OCI-LY3 (cell line): ENCODE measurements around the gene DLGAP3.

Experiments used
- H2AFZ ChIP-seq: fragments of 200-600, 300-600 bp; shearing (Covaris generic); 2 replicates; pipeline ENCODE4 v1.6.0; 2014; ENCODE audit warnings: antibody characterized with exemption, low read depth, low read length
- H3K27ac ChIP-seq: fragments of 200-600, 300-600 bp; sonication (generic); 2 replicates; pipeline ENCODE4 v1.5.1; 2014; ENCODE audit warnings: mild to moderate bottlenecking, low read length, moderate library complexity, mixed read lengths
- H3K27me3 ChIP-seq: fragments of 200-600, 300-600 bp; sonication (generic); 2 replicates; pipeline ENCODE4 v1.6.1; 2014; ENCODE audit warnings: low read depth, low read length, mixed read lengths
- H3K36me3 ChIP-seq: fragments of 200-600, 300-600 bp; sonication (generic); replicated peaks from 2 replicates; pipeline ENCODE3; 2014; ENCODE audit warnings: low read depth, low read length, mixed read lengths
- H3K4me1 ChIP-seq: fragments of 300-600, 200-600 bp; sonication (generic); 2 replicates; pipeline ENCODE4 v1.6.1; 2014; ENCODE audit warnings: low read length, mixed read lengths
- H3K4me2 ChIP-seq: fragments of 200-600, 300-600 bp; sonication (generic); 2 replicates; pipeline ENCODE4 v1.6.1; 2014; ENCODE audit warnings: low read length, mixed read lengths
- H3K4me3 ChIP-seq: fragments of 300-600, 200-600 bp; sonication (generic); 2 replicates; pipeline ENCODE4 v1.5.1; 2014; ENCODE audit warnings: antibody characterized with exemption, mild to moderate bottlenecking, low read length, moderate library complexity
- H3K79me2 ChIP-seq: fragments of 300-600, 200-600 bp; shearing (Covaris generic); 2 replicates; pipeline ENCODE4 v1.6.1; 2014; ENCODE audit warnings: mild to moderate bottlenecking, low read length, mixed read lengths
- H3K9ac ChIP-seq: fragments of 300-600, 200-600 bp; shearing (Covaris generic); 2 replicates; pipeline ENCODE4 v1.6.0; 2014; ENCODE audit warnings: mild to moderate bottlenecking, low read length, moderate library complexity
- H3K9me3 ChIP-seq: fragments of 200-600, 300-600 bp; shearing (Covaris generic); 2 replicates; pipeline ENCODE4 v1.6.1; 2014; ENCODE audit warnings: low read length, mixed read lengths; ENCODE audit not compliant: insufficient read depth
- H4K20me1 ChIP-seq: fragments of 200-600, 300-600 bp; sonication (generic); 2 replicates; pipeline ENCODE4 v1.6.1; 2016; ENCODE audit warnings: low read length, mixed read lengths; ENCODE audit not compliant: insufficient read depth
- EZH2phosphoT487 ChIP-seq: fragments of 200-600 bp; shearing (Covaris generic); IDR thresholded peaks from 2 replicates; pipeline ENCODE4 v1.6.1; 2018; ENCODE audit warnings: antibody characterized with exemption, mixed run types, low read depth
- TF ChIP-seq, protein P1 (sequence below): fragments of 200-600, 300-600 bp; sonication (generic); IDR thresholded peaks from 2 replicates; pipeline ENCODE4 v1.5.1; 2014; ENCODE audit warnings: antibody characterized with exemption, low read length, low read depth

Gene DLGAP3

DNA sequence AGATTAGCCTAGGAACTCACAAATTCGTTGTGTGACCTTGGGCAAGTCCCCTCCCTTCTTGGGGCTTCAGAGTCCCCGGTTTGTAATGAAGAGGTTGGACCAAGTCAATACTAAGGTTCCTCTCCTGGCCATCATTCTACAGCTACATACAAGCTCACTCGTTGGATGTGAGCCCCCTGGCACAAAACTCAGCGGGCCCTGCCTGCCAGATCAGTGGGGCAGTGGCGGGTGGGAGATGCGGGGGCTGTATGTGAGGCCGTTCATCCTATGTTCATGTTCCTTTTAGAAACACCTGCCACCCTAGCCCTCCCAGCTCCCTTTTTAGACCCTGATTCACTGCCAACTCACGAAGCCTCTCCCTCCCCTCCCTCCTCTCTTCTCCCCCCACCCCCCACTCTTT is 2.1 kb downstream of the DLGAP3 start:
- no peak for TF ChIP-seq EZH2phosphoT487
- TF ChIP-seq, protein P1, sequence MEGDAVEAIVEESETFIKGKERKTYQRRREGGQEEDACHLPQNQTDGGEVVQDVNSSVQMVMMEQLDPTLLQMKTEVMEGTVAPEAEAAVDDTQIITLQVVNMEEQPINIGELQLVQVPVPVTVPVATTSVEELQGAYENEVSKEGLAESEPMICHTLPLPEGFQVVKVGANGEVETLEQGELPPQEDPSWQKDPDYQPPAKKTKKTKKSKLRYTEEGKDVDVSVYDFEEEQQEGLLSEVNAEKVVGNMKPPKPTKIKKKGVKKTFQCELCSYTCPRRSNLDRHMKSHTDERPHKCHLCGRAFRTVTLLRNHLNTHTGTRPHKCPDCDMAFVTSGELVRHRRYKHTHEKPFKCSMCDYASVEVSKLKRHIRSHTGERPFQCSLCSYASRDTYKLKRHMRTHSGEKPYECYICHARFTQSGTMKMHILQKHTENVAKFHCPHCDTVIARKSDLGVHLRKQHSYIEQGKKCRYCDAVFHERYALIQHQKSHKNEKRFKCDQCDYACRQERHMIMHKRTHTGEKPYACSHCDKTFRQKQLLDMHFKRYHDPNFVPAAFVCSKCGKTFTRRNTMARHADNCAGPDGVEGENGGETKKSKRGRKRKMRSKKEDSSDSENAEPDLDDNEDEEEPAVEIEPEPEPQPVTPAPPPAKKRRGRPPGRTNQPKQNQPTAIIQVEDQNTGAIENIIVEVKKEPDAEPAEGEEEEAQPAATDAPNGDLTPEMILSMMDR, result no peak
- no peak overlapping the region for H3K27ac ChIP-seq
- no peak overlapping the region for H3K4me3 ChIP-seq
- no peaks in the 10 kb centered on the region for H3K9me3 ChIP-seq
- H4K20me1 ChIP-seq, result no peaks in the 10 kb centered on the region
- H3K9ac ChIP-seq, result no peak overlapping the region
- no peaks in the 10 kb centered on the region for H3K36me3 ChIP-seq
- H3K79me2 ChIP-seq, result no peaks in the 10 kb centered on the region
- H3K4me2 ChIP-seq, result no peak overlapping the region
- no peak overlapping the region for H2AFZ ChIP-seq
- peaks cover 12% of the 10 kb centered on the region for H3K4me1 ChIP-seq
- H3K27me3 ChIP-seq, result peaks cover 6% of the 10 kb centered on the region; the same call in 1 of the 2 replicates

DNA sequence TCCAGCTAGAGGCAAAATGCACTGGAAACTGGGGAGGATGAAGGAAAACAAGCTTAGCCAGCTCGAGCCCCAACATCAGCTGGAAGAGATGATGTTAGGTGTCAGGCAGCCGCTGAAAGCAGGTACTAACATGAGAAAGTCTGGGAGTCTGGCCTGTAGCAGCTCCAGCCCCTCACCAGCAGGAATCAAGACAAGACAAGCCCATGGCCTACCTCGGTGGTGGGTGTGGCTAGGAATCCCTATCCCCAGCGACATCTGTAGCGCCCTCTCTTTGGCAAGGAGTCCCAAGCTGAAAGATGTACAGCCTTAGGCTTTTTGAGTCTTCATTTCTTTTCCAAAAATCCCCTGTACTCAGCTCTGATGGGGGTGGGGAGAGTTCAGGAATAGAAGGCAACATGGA is 2.6 kb downstream of the DLGAP3 start:
- Histone ChIP-seq H3K27ac (no peak overlapping the region), H3K4me3 (no peak overlapping the region), H3K27me3 (peaks cover 6% of the 10 kb centered on the region; the same call in 1 of the 2 replicates), H3K9ac (no peak overlapping the region), H4K20me1 (no peaks in the 10 kb centered on the region), H3K9me3 (no peaks in the 10 kb centered on the region), H3K4me1 (peaks cover 12% of the 10 kb centered on the region), H3K36me3 (no peaks in the 10 kb centered on the region), H3K4me2 (no peak overlapping the region), H3K79me2 (no peaks in the 10 kb centered on the region), H2AFZ (no peak overlapping the region)
- TF ChIP-seq, protein P1, result no peak

DNA sequence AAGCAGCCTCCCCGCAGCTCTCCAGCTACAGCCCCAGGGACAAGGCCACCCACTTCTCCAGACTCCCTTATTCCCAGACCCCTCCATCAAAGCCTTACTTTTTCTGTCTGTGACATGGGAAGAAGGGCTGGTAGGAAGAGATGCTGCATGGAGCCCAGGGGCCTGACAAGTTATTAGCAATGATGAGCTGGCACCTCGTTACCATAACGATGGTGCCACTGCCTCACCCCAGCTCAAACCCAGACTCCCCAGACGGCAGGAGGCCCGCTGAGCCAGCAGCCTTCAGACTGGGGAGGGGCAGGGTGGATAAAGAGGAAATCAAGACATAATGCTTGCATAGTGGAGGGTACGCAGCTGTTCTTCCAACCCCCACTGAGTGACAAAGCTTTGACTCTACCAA is 3.3 kb downstream of the DLGAP3 start:
- Histone ChIP-seq H3K9ac (no peak overlapping the region), H3K9me3 (no peaks in the 10 kb centered on the region), H3K4me3 (no peak overlapping the region), H3K4me2 (no peak overlapping the region), H3K27ac (no peak overlapping the region), H3K36me3 (no peaks in the 10 kb centered on the region), H4K20me1 (no peaks in the 10 kb centered on the region), H3K79me2 (no peaks in the 10 kb centered on the region), H3K27me3 (peaks cover 6% of the 10 kb centered on the region; the same call in 1 of the 2 replicates), H3K4me1 (peaks cover 12% of the 10 kb centered on the region), H2AFZ (no peak overlapping the region)
- TF ChIP-seq EZH2phosphoT487, result no peak
- TF ChIP-seq, protein P1, result no peak

DNA sequence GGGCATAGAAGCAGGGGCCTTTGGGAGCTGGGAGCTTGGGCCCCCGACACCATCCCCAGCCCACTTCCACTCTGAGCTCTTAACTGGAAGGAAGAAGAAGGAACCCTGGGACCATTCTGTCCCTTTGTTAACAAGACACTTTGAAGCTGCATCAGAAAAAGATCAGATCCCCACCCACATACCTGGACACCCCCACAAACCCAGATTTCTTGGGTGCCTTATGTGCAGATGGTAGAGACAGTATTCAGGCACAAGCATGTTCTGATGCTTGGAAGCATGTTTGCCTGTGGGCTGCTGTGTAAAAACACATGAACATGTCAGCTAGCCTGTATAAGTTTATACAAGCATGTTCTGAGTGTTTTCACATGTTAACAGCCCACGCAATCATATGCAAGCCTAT is 3.7 kb downstream of the DLGAP3 start:
- H3K4me3 ChIP-seq, result no peak overlapping the region
- H3K27ac ChIP-seq, result no peak overlapping the region
- TF ChIP-seq, protein P1, result no peak
- TF ChIP-seq EZH2phosphoT487, result no peak
- peaks cover 12% of the 10 kb centered on the region for H3K4me1 ChIP-seq
- H3K9me3 ChIP-seq, result no peaks in the 10 kb centered on the region
- no peaks in the 10 kb centered on the region for H4K20me1 ChIP-seq
- H2AFZ ChIP-seq, result no peak overlapping the region
- H3K27me3 ChIP-seq, result peaks cover 6% of the 10 kb centered on the region; the same call in 1 of the 2 replicates
- H3K36me3 ChIP-seq, result no peaks in the 10 kb centered on the region
- H3K79me2 ChIP-seq, result no peaks in the 10 kb centered on the region
- H3K4me2 ChIP-seq, result no peak overlapping the region
- no peak overlapping the region for H3K9ac ChIP-seq
